Caco-2 (cell line): ENCODE measurements around the gene SKIC2. TPM values are rescaled to one million over a fixed set of nuclear protein-coding genes. Genes with fewer than 3 reads are reported as not detected.

Experiments
- BruUV-seq: library from RNA; stranded (reverse); fragments of 400-500 nt; replicated peaks from 2 replicates; lab custom pipeline; 2021; lab: Mats Ljungman, UMichigan
- CTCF ChIA-PET: fragments of 300-600 bp; sonication (Branson Sonifier 250); formaldehyde crosslinking; loops from one replicate; lab custom pipeline; 2022; ENCODE audit warnings: antibody characterized with exemption; lab: Charles Lee
- POLR2A ChIA-PET: fragments of 300-600 bp; sonication (Branson Sonifier 250); formaldehyde crosslinking; loops from one replicate; lab custom pipeline; 2022; ENCODE audit warnings: antibody characterized with exemption; lab: Charles Lee
- DNase-seq, 2 experiments: peaks; one replicate each; pipeline versions ENCODE4 v3.0.0 to v3.0.0-alpha.2; 2020 to 2022
- H3K27me3 ChIP-seq: replicated peaks from 2 replicates; pipeline ENCODE4 v1.6.0; 2011; ENCODE audit warnings: low read length; ENCODE audit not compliant: control insufficient read depth, insufficient read depth
- H3K36me3 ChIP-seq: 2 replicates; pipeline ENCODE4 v1.5.1; 2011; ENCODE audit warnings: low read length; ENCODE audit not compliant: control insufficient read depth, insufficient read depth
- H3K4me1 ChIP-seq: fragments of 250-450 bp; sonication (Bioruptor Pico); 2 replicates; pipeline ENCODE4 v1.5.1; 2020; ENCODE audit warnings: mild to moderate bottlenecking
- H3K4me3 ChIP-seq: 2 replicates; pipeline ENCODE4 v1.5.1; 2011; ENCODE audit warnings: low read depth, mild to moderate bottlenecking, control low read depth, low read length
- H3K9me3 ChIP-seq: fragments of 250-450 bp; sonication (Bioruptor Pico); 2 replicates; pipeline ENCODE4 v1.5.1; 2020; ENCODE audit warnings: mild to moderate bottlenecking, moderate library complexity
- H3K27ac Mint-ChIP-seq: one replicate; pipeline ENCODE4 v1.8.0; 2022; ENCODE audit warnings: mixed read lengths; ENCODE audit not compliant: unreplicated experiment
- H3K27me3 Mint-ChIP-seq: one replicate; pipeline ENCODE4 v1.8.0; 2022; ENCODE audit warnings: mixed read lengths; ENCODE audit not compliant: insufficient read depth, unreplicated experiment
- H3K36me3 Mint-ChIP-seq: one replicate; pipeline ENCODE4 v1.8.0; 2022; ENCODE audit warnings: mild to moderate bottlenecking, mixed read lengths; ENCODE audit not compliant: insufficient read depth, unreplicated experiment
- H3K4me1 Mint-ChIP-seq: one replicate; pipeline ENCODE4 v1.8.0; 2022; ENCODE audit warnings: low read depth, mixed read lengths; ENCODE audit not compliant: unreplicated experiment
- H3K4me3 Mint-ChIP-seq: one replicate; pipeline ENCODE4 v1.8.0; 2022; ENCODE audit warnings: mild to moderate bottlenecking, moderate library complexity, mixed read lengths; ENCODE audit not compliant: unreplicated experiment
- H3K9me3 Mint-ChIP-seq: one replicate; pipeline ENCODE4 v1.8.0; 2022; ENCODE audit warnings: mixed read lengths; ENCODE audit not compliant: unreplicated experiment
- CTCF ChIP-seq, 2 experiments: fragments of 200-600 bp in 1 of 2; IDR thresholded peaks; 1 replicate in 1 of 2; 2 replicates in 1 of 2; pipeline versions ENCODE4 v1.5.1 to v1.8.0; 2011 to 2022; ENCODE audit warnings: antibody characterized with exemption in 1 of 2, control low read depth in 1 of 2, inconsistent platforms in 1 of 2, low read depth in 1 of 2, low read length in 1 of 2, mild to moderate bottlenecking in 1 of 2, moderate library complexity in 1 of 2; ENCODE audit not compliant: insufficient read depth in 1 of 2, severe bottlenecking in 1 of 2, unreplicated experiment in 1 of 2
- intact Hi-C: fragments of 100-400 bp; cut with micrococcal nuclease; formaldehyde crosslinking; loops from one replicate; pipeline ENCODE4 v1.10.0; 2022; ENCODE audit not compliant: unreplicated experiment
- total RNA-seq: library from RNA; stranded (reverse); gene quantifications from 2 replicates; pipeline ENCODE4 v1.2.3, GENCODE V29; 2022

Gene SKIC2
- total RNA-seq, 1 experiment from 2014 or later: 70.0 TPM

GRCh38 chr6:31948306-31948705 lies 10.7 kb upstream of the SKIC2 start:
- Mint-ChIP-seq H3K4me3 (no peak overlapping the region), H3K27ac (peak overlapping the region; percentile 94)

GRCh38 chr6:31948753-31949413 lies 10.1 kb upstream of the SKIC2 start:
- H3K4me1 ChIP-seq: peaks cover 32% of the 10 kb centered on the region
- TF ChIP-seq CTCF (IDR thresholded peaks at IDR 0.05; ENCODE audit: insufficient read depth in 1 of 2, low read depth in 1 of 2, low read length in 1 of 2, severe bottlenecking in 1 of 2, unreplicated experiment in 1 of 2): no peak
- POLR2A ChIA-PET: interaction anchor here (0.5 kb wide), 1 partner anchor 197 kb away, joined by 4 read pairs; no protein-coding TSS in a partner anchor
- Mint-ChIP-seq H3K36me3 (peaks cover 39% of the 10 kb centered on the region), H3K9me3 (no peaks in the 10 kb centered on the region), H3K4me3 (peak overlapping the region; percentile 14), H3K4me1 (peaks cover 45% of the 10 kb centered on the region), H3K27ac (peak overlapping the region; percentile 94), H3K27me3 (no peaks in the 10 kb centered on the region)
- CTCF ChIA-PET: interaction anchor here (0.6 kb wide), 1 partner anchor 85 kb away, joined by 4 read pairs; no protein-coding TSS in a partner anchor
- H3K4me3 ChIP-seq: no peak overlapping the region
- no TSS peak for BruUV-seq
- H3K9me3 ChIP-seq: no peaks in the 10 kb centered on the region
- intact Hi-C loops: no loop called here
- no peak for DNase-seq
- no peaks in the 10 kb centered on the region for H3K27me3 ChIP-seq
- peaks cover 7% of the 10 kb centered on the region for H3K36me3 ChIP-seq

More at GRCh38 chr6:31948306-31948705, 10.7 kb upstream of the SKIC2 start:
- peaks cover 34% of the 10 kb centered on the region for H3K36me3 Mint-ChIP-seq
- H3K4me1 Mint-ChIP-seq: peaks cover 41% of the 10 kb centered on the region
- H3K27me3 ChIP-seq: no peaks in the 10 kb centered on the region
- no peaks in the 10 kb centered on the region for H3K9me3 Mint-ChIP-seq
- DNase-seq: no peak
- H3K9me3 ChIP-seq: no peaks in the 10 kb centered on the region
- no TSS peak for BruUV-seq
- intact Hi-C loops: no loop called here
- H3K4me1 ChIP-seq: peaks cover 32% of the 10 kb centered on the region
- TF ChIP-seq CTCF (IDR thresholded peaks at IDR 0.05; ENCODE audit: insufficient read depth in 1 of 2, low read depth in 1 of 2, low read length in 1 of 2, severe bottlenecking in 1 of 2, unreplicated experiment in 1 of 2): no peak
- no peak overlapping the region for H3K4me3 ChIP-seq
- H3K27me3 Mint-ChIP-seq: no peaks in the 10 kb centered on the region
- ChIA-PET CTCF (no interaction called here), POLR2A (no interaction called here)
- peaks cover 5% of the 10 kb centered on the region for H3K36me3 ChIP-seq

GRCh38 chr6:31949926-31950548 lies 8.9 kb upstream of the SKIC2 start:
- Mint-ChIP-seq H3K36me3 (peaks cover 51% of the 10 kb centered on the region), H3K27ac (no peak overlapping the region), H3K9me3 (no peaks in the 10 kb centered on the region), H3K4me1 (peaks cover 43% of the 10 kb centered on the region), H3K4me3 (no peak overlapping the region), H3K27me3 (no peaks in the 10 kb centered on the region)
- no peak for TF ChIP-seq CTCF (IDR thresholded peaks at IDR 0.05; ENCODE audit: insufficient read depth in 1 of 2, low read depth in 1 of 2, low read length in 1 of 2, severe bottlenecking in 1 of 2, unreplicated experiment in 1 of 2)
- intact Hi-C loops: no loop called here
- H3K27me3 ChIP-seq: no peaks in the 10 kb centered on the region
- H3K36me3 ChIP-seq: peaks cover 7% of the 10 kb centered on the region
- ChIA-PET CTCF (interaction anchor here (1.3 kb wide), 1 partner anchor 44 kb away, joined by 5 read pairs; no protein-coding TSS in a partner anchor), POLR2A (no interaction called here)
- H3K9me3 ChIP-seq: no peaks in the 10 kb centered on the region
- H3K4me1 ChIP-seq: peaks cover 25% of the 10 kb centered on the region
- DNase-seq: no peak
- no TSS peak for BruUV-seq
- H3K4me3 ChIP-seq: no peak overlapping the region
